Mucosa of descending colon (tissue), 3 donors: Measurements from ENCODE around the gene CPEB4. TPM values are rescaled to one million over a fixed set of nuclear protein-coding genes. Genes with fewer than 3 reads are reported as not detected.
A peak's percentile ranks its signal among the peaks of the same experiment; 100 is the strongest.

Source experiments
- ATAC-seq: fragments of 200-7000 bp; cut with Tn5 transposase; one replicate; pipeline ENCODE4 v1.9.1; 2020; ENCODE audit warnings: mild to moderate bottlenecking, moderate library complexity
- DNase-seq, 3 donors: peaks; one replicate each; pipeline ENCODE4 v3.0.0-alpha.2; 2020
- H3K36me3 ChIP-seq: fragments of 200-600 bp; one replicate; pipeline ENCODE4 v1.8.0; 2021; ENCODE audit warnings: low read depth, mild to moderate bottlenecking
- H3K4me1 ChIP-seq: fragments of 200-600 bp; one replicate; pipeline ENCODE4 v1.8.0; 2021; ENCODE audit warnings: low read depth, mild to moderate bottlenecking
- H3K4me3 ChIP-seq: fragments of 200-600 bp; one replicate; pipeline ENCODE4 v1.8.0; 2021; ENCODE audit warnings: mild to moderate bottlenecking
- H3K9me3 ChIP-seq: fragments of 200-600 bp; one replicate; pipeline ENCODE4 v1.8.0; 2021; ENCODE audit warnings: mild to moderate bottlenecking
- intact Hi-C, 2 donors: fragments of 100-400 bp; cut with DNase I in 1 of 2; cut with micrococcal nuclease in 1 of 2; formaldehyde crosslinking; loops; one replicate each; pipeline versions ENCODE4 v1.11.0 to v1.11.1; 2022; cut with DNase I, micrococcal nuclease
- total RNA-seq, 3 donors: library from RNA; stranded (reverse); fragmentation: NEBNext Ultra II Directional in 2 of 3; extraction: Animal tissue kit (Norgen Biotek cat#: 25700) in 2 of 3; gene quantifications; one replicate each; pipeline versions ENCODE4 v1.2.1 to v1.2.4, GENCODE V29; 2021 to 2023
- TF ChIP-seq, protein P1 (sequence below): fragments of 200-600 bp; IDR thresholded peaks from one replicate; pipeline ENCODE4 v1.8.0; 2022; ENCODE audit warnings: antibody characterized with exemption, mild to moderate bottlenecking
- donor health status: DM: no; HTN: no; CAD: no; lungs with moderate emphysema.
- donor health status: DM: no; HTN: no; CAD: no.
- donor health status: DM: no; HTN: yes; CAD: no.

The CPEB4 gene
- total RNA-seq, 3 donors from 2014 or later: 31.8 to 51.3 (median 32.1) TPM

DNA sequence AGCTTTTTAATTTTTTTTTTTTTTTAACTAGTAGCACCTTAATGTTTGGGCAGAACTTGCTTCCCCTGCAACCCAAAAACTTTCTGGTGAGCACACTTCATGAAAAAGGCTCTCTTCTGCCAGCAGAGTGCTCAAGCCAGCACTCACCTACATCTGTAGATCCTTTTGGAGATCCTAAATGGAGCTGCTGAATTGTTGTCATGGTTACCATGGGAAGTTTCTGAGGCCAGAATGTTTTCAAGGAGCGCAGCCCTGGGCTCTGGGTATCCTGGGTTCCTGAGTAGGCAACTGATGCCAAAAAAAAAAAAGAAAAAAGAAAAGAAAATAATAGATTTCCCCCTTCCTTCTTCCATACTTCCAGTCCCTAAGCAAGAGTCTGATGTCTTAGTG is 3.1 kb upstream of the CPEB4 start:
- peaks cover 31% of the 10 kb centered on the region for H3K4me1 ChIP-seq
- intact Hi-C loops: loop anchor here in 1 of 2 donors (5.0 kb wide), 1 partner anchor 268 kb away; the partner anchor contains the start of gene BOD1
- DNase-seq: no peak
- ATAC-seq: no peak
- TF ChIP-seq, protein P1, sequence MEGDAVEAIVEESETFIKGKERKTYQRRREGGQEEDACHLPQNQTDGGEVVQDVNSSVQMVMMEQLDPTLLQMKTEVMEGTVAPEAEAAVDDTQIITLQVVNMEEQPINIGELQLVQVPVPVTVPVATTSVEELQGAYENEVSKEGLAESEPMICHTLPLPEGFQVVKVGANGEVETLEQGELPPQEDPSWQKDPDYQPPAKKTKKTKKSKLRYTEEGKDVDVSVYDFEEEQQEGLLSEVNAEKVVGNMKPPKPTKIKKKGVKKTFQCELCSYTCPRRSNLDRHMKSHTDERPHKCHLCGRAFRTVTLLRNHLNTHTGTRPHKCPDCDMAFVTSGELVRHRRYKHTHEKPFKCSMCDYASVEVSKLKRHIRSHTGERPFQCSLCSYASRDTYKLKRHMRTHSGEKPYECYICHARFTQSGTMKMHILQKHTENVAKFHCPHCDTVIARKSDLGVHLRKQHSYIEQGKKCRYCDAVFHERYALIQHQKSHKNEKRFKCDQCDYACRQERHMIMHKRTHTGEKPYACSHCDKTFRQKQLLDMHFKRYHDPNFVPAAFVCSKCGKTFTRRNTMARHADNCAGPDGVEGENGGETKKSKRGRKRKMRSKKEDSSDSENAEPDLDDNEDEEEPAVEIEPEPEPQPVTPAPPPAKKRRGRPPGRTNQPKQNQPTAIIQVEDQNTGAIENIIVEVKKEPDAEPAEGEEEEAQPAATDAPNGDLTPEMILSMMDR: no peak
- no peaks in the 10 kb centered on the region for H3K9me3 ChIP-seq
- no peaks in the 10 kb centered on the region for H3K36me3 ChIP-seq
- no peak overlapping the region for H3K4me3 ChIP-seq

DNA sequence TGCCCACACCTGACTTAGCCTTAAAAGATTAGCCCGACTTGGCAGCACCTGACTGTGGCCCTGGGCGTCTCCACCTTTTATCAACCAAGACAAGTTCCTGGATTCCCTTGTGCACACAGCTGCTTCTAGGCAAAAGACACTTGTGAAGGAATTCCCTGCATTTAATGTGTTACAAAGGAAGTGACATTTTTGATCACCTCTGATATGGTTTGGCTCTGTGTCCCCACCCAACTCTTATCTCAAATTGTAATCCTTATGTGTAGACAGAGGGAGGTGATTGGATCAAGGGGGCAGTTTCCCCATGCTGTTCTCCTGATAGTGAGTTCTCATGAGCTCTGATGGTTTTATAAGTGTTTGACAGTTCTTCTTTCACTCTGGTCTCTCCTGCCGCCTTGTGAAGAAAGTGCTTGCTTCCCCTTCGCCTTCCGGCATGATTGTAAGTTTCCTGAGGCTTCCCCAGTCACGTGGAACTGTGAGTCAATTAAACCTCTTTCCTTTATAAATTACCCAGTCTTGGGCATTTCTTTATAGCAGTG is 2.6 kb upstream of the CPEB4 start:
- no peaks in the 10 kb centered on the region for H3K9me3 ChIP-seq
- H3K36me3 ChIP-seq: no peaks in the 10 kb centered on the region
- intact Hi-C loops: loop anchor here in 1 of 2 donors (5.0 kb wide), 1 partner anchor 268 kb away; the partner anchor contains the start of gene BOD1
- peaks cover 32% of the 10 kb centered on the region for H3K4me1 ChIP-seq
- TF ChIP-seq, protein P1: peak; percentile 19
- DNase-seq (peak in 2 of 3 donors; percentile 69 to 80), ATAC-seq (peak; percentile 72)
- no peak overlapping the region for H3K4me3 ChIP-seq

DNA sequence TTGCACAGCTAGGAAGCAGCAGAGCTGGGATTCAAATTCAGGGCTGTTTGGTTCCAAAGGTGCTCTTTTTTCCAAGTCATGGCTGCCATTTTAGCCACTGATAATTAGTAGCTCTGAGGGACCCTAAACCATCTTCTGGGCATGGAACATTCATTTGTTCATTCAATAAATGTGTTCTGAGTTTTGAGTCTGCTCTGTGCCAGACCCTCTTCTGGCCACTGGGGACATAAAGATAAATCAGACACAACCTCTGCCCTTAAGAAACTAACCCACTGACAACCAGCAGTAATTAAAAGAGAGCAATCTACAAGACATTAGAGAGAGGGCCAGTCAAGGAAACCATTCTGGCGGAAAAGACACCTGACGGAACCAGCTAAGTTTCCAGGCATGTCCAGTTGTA is 2.0 kb upstream of the CPEB4 start:
- intact Hi-C loops: loop anchor here in 1 of 2 donors (5.0 kb wide), 1 partner anchor 269 kb away; the partner anchor contains the start of gene BOD1
- Histone ChIP-seq H3K36me3 (no peaks in the 10 kb centered on the region), H3K4me1 (peaks cover 37% of the 10 kb centered on the region), H3K4me3 (no peak overlapping the region), H3K9me3 (no peaks in the 10 kb centered on the region)
- no peak for DNase-seq
- ATAC-seq: no peak
- TF ChIP-seq, protein P1: no peak

DNA sequence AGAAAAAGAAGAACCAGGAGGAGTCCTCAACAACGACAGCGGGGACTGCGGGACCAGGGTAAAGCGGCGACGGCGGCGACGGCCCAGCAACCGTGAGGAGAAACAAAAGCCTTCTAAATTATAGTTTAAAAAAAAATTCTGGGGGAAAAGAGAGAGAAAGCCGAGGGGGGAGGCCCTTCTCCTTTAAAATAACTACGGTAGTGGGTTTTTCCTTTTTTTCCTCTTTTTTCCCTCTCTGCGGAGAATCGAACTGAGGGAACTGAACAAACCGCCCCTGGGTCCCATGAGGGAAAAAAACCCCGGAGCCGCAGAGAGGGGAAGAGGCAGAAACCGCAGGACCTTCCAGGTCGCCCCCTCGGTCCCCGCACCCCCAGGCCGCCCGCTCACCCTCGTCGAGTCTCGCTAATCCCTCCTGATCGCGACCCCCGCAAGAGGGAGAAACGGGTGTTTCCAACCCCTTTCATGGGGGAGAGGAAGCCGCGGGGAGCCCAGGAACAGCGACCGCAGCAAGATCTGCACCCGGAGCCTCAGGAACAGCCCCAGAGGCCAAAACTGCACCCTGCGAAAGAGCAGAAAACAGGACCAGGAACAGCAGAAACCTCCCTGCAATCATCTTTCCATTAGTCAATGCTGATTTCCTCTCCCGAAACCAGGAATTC is 453 bp downstream of the CPEB4 start:
- intact Hi-C loops: loop anchor here in 1 of 2 donors (5.0 kb wide), 1 partner anchor 271 kb away; the partner anchor contains the start of gene BOD1
- DNase-seq: peak; percentile 35 to 70 (median 63)
- TF ChIP-seq, protein P1: no peak
- H3K4me1 ChIP-seq: peaks cover 50% of the 10 kb centered on the region
- no peaks in the 10 kb centered on the region for H3K9me3 ChIP-seq
- no peaks in the 10 kb centered on the region for H3K36me3 ChIP-seq
- no peak for ATAC-seq
- H3K4me3 ChIP-seq: peak overlapping the region; percentile 88

DNA sequence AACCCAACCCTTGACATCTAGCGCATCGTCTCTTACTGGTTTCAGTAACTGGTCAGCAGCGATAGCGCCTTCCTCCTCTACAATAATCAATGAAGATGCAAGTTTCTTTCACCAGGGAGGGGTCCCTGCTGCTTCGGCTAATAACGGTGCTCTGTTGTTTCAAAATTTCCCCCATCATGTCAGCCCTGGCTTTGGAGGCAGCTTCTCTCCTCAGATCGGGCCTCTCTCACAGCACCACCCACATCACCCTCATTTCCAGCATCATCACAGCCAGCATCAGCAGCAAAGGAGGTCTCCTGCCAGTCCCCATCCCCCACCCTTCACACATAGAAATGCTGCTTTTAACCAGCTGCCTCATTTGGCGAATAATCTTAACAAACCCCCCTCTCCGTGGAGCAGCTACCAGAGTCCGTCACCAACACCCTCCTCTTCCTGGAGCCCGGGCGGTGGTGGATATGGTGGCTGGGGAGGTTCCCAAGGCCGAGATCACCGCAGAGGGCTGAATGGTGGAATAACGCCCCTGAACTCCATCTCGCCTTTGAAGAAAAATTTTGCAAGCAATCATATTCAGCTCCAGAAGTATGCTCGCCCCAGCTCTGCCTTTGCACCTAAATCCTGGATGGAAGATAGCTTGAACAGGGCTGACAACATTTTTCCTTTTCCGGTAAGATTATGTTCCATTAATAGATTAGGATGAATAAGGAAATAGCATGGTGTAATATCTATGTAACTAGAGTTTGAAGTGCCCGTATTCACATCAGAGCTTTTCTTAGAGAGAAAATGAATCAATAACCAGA is 2.2 kb downstream of the CPEB4 start:
- intact Hi-C loops: no loop called here
- H3K4me1 ChIP-seq: peaks cover 39% of the 10 kb centered on the region
- peak in 1 of 3 donors; percentile 29 for DNase-seq

More for the DNA sequence above, 2.2 kb downstream of the CPEB4 start:
- Histone ChIP-seq H3K9me3 (no peaks in the 10 kb centered on the region), H3K4me3 (no peak overlapping the region), H3K36me3 (no peaks in the 10 kb centered on the region)
- ATAC-seq: no peak
- TF ChIP-seq, protein P1: no peak
